GM04504 (cell line): Measurements from ENCODE around the gene TCF20.

Experiments used
- DNase-seq: peaks from one replicate; pipeline ENCODE4 v3.0.0-alpha.2; 2012; ENCODE audit warnings: low read depth

The TCF20 gene

DNA sequence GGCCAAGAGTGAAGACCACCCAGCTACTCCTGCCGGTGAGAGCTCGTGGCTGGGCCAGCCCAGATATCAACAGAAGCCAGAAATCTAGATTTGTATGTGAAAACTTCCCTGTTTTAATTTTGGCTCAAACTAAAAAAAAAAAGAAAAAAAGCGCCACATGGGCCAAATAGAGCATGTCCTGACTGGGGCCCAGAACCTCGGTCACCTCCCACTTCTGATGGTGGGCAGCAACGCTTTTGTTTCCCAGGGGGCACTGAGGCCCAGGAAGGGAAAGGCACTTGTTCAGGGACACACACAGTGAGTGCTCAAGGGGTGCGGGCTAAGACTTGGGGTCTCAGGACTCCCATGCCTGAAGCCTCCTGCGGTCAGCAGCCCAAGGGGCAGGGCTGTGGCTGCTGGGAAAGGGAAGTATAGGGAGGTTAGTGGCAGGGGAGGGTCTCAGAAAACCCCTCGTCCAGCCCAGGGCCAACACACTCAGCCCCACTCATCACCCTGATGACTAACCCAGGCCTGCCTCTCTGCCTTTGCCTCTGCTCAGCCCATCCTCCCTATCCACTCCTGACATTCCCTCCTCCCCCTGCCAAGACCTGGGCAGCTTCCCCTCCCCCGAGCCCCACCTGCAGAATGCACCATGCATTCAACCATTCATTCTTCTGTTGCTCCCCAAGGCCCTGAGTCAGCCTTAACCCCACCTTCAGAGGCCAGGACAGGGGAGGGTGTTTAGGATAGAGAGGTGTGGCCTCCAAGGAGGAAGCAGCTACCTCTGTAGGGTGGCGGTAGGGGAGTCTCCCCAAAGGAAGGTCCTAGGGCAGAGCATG is 30.0 kb upstream of the TCF20 start:
- DNase-seq: no peak

DNA sequence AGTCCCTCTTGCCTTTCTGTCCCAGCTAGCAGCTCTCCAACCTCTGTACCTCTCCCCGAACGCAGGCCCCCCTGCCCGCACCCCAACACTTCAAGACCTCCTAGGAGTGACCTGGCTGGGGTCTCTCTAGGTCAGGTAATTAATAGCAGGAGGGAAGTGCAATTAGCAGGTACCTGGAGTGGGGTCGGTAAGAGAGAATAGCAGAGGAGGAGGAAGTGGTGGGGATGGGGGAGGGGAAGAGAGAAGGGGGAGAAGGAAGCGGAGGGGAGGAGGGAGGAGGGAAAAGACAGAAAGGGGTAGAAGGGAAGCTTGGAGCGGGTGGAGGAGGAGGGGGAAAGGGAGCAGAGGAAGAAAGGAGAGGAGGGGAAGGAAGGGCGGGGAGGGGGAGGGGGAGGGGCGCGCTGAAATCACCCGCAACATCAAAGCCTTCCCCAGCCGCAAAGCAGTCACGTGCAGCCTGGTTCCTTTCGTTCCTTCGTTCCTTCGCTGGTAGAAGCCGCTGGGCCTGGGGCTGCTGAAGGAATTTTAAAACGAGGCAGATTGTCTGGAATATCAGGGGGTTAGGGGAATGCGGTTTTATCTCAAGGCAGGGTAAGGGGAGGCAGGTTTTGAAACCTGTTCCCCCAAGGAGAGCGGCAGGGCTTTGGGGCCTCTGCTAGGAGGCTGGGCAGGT is 29.3 kb upstream of the TCF20 start:
- DNase-seq: no peak

GRCh38 chr22:42298746-42299145 is 28.3 kb upstream of the TCF20 start:
- DNase-seq: no peak

DNA sequence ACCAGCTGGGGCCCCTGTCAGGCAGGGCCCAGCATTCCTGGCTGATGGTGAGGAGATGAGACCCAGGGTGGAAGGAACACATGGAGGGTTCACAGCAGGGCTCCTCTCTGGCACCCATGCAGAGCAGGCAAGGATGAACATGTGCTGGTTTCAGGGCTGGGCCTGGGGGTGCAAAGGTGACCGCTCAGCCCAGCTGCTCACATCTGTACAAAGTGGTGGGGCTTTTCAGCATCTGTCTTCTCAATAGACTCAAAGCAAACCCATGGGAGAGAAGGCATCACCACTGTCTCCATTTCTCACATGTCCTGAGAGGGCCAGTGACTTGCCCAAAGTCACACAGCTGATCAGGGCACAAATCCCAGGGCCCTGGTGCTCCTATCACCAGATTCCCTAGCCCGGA is 27.3 kb upstream of the TCF20 start:
- no peak for DNase-seq

DNA sequence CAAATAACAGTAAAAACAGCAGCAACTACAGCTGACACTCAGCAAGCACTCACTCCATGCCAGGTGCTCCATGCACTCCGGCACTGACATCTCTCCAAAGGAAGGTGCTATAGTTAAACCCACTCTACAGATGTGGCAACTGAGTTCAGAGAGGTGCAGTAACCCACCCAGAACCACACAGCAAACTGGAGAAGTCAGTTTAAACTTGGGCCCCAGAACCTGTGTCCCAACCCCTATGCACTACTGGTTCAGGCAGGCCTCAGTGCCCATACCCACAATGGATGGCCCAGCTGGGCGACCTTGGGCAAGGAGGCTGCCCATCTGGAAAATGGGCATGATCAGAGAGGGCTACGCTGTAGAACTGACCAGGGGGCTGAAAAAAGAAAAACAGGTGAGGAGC is 26.4 kb upstream of the TCF20 start:
- DNase-seq: no peak

GRCh38 chr22:42296381-42296853 is 26.0 kb upstream of the TCF20 start:
- no peak for DNase-seq

GRCh38 chr22:42294034-42294985 is 23.9 kb upstream of the TCF20 start:
- DNase-seq: no peak

GRCh38 chr22:42292732-42293520 is 22.5 kb upstream of the TCF20 start:
- no peak for DNase-seq

DNA sequence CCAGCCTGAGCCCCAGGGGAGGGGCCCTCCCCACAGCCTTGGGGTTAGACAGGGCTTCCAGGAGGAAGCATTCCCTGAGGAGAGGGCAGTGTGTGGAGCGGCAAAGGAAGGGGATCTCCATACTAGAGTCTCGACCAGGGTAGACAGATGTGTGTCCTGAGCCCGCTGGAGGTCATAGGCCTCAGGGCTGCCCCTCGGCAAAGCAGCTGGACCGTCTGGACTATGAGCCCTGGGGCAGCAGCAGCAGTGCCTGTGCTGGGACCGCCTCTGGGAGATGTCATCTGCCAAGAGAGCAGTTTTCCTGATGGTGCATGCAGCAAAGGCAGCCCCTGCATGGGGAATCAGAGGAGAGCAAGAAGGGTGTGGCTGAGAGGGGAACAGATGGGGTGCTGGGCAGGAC is 20.8 kb upstream of the TCF20 start:
- DNase-seq: no peak

DNA sequence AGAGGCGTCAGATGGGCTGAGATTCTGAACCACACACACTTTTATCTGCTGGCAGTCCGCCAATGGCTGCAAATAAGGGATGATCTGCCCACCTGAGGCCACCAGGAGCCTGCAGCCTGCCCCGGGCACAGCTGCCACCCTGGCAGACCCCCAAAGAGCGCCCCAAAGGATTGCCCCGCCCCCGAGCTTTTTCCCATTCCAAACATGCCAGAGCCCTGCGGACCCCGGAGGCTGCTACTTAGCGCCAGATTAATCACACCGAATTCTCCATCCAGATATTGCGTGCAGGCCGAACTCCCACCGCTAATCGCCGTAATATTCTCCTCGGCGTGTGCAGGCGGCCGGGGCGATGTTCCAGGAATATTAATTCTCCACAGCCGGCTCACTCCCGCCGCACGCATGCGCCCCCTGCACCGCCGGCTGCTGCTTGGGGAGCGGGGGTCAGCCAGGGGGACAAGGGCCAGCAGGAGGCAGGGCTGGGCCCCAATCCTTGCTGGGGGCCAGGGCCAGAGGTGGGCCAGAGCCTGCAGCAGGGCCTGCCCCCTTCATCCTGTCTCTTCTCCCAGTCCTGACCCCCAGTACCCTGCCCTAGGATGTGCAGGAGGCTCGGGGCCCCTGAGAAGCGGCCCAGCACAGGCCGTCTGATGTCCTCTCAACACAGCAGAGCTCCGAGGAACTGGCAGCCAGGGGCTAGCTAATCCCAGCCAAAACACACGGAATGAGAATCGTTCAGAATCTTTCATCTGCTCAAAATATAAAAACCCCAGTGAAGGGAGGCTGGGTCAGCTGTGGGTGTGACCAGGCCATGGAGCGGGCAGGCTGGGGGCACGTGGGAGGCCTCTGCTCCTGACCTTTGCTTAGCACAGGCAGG is 19.5 kb upstream of the TCF20 start:
- DNase-seq: no peak

DNA sequence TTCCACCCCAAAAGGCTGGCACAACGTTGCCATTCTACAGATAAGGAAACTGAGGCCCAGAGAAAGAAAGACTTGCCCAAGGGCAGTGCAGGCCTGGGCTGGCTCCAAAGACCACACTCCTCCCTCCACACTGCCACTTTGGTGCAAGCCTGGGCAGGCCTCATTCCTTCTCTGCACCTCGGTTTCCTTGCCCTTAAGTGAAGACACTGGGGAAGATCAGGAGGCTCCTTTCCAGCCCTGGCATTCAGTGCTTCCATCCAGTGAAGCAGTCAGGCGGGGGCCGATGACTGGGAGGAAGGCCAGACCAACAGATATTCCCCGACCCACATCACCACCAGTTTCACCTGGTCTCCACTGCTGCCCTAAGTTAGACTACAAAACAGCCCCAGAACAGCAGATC is 18.3 kb upstream of the TCF20 start:
- DNase-seq: no peak

DNA sequence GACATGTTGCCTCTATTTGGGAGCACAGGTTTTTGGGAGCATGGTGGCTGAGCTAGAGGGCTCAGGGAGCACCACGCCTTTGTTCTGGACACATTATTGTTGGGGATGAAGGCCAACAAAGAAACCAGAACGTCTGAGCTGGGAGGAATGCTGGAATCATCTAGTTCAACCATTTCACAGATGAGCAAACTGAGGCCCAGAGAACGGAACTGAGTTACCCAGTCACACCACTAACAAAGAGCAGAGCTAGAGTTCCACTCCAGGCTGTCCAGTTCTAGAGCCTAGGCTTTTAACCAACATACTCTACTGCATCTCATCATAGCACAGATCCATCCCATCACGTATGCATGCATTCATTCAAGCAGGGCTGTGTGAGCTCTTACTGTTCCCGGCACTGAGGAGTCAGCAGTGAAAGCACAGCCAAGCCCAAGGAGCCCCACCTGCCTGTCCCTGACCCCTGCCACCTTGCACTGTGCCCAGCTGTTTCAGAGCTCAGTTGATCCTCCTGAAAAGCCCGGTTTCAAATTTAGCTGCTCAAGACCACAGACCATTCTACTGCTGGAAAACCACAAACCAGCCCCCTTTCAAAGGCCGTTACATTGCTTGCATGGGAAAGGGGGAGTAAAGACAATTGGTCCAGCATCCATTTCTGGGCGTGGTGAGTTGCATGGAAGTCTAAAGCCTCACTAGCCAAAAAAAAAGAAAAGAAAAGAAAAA is 16.9 kb upstream of the TCF20 start:
- no peak for DNase-seq

GRCh38 chr22:42286205-42286604 is 15.8 kb upstream of the TCF20 start:
- no peak for DNase-seq

DNA sequence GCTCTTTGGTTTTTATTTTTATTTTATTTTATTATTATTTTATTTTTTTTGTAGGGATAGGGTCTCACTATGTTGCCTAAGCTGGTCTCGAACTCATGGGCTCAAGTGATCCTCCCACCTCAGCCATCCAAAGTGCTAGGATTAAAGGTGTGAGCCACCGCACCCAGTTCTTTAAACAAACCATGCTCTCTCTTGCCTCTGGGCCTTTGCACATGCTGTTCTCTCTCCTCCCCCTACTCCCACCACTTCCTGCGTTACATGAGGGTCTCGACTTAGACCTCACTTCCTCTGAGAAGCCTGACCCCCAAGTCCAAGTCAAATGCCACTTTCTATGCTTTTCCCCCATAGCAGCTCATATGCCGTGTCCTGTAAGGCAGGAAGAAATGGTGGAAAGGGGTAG is 15.2 kb upstream of the TCF20 start:
- DNase-seq: no peak

DNA sequence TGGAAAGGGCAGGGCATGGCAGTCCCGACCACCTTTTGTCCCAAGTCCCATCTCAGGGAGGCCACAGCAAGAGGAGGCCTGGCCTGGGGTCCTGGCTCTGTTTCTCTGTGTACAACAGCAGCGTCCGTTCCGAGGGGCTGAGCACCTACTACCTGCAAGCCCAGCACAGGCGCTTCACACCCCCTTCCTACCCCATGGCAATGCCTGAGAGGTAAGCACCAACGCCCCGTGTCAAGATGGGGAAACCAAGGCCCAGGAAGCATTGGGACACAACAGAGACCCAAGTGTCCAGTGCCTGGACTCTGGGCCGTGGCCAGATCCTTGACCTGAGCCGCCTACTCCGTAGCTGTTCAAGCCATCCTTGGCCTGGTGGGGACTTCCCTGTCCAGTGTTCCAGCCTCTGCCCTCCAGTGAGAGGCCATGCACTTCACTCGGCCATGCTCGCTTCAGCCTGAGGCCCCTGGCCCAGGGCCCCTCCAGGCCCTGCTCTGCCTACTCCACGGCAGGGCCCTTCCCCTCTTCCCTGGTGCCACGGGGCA is 14.3 kb upstream of the TCF20 start:
- no peak for DNase-seq

DNA sequence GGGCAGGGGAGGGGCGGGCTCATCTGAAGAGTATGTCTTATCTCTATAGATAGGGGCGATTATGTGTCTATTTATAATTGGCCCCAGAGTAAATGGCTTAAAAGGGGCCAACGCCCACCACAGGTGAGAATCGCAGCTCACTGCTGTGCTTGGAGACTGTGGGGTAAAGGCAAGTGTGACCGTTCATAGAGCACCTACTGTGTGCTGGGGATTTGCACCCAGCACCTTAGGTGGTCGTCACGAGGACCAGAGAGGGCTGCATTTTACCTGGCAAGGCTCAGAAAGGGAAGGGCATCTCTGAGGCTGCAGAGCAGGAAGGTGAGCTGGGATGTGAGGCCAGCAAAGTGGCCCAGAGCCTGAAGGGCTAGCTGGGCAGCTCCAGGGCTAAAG is 13.7 kb upstream of the TCF20 start:
- no peak for DNase-seq

DNA sequence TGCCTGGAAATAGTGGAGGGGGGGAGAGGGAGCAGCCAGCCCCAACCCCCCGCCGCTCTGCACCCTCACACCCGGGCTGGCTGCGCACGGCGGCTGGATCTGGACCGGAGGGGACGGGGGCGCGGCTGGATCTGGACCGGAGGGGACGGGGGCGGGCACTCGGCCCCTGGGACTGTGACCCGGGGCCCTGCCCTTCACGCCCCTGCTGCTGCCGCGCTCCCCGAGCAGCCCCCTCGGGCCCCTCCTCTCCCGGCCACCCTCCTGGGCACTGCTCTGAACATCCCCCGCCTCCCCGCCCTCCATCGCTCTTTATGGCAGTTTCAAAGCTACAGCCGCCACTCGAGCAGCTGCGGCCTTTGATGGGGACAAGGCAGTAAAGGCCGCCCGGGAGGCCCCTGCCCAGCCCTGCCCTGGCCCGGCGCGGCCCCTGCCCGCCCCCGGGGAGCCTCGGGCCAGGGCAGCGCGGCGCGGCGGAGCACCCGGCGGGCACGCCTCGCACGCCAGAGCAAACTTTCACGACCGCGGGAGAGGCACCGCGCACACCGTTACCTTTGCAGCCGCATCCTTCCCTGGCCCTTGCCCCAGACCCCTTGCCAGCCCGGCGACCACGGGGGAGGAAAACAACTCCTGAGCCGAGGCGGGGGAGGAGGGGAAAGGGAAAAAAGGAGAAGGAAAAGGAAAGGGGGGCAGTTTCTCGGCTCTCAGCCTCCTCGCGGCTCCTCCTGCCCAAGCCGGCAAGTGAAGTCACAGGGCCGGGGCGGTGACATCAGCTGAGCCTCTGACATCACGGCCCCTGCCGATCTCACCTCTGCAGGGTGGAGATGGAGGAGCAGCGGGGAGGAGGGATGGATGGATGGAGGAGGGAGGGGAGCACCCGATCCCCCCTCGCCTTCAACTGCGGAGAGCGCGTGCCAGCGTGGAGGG is 13.1 kb upstream of the TCF20 start:
- no peak for DNase-seq

- DNase-seq: no peak
Observed at GRCh38 chr22:42282943-42283277, 12.5 kb upstream of the TCF20 start.
